GM12892 (cell line): Measurements from ENCODE around the gene NPFFR1.

ENCODE experiments used
- POLR2A ChIP-seq: IDR thresholded peaks from 2 replicates; pipeline ENCODE4 v1.6.1; 2011; ENCODE audit warnings: low read depth, low read length, control low read depth
- POLR2AphosphoS5 ChIP-seq: IDR thresholded peaks from 2 replicates; pipeline ENCODE4 v1.6.1; 2011; ENCODE audit warnings: low read depth, low read length, control low read depth
- TAF1 ChIP-seq: IDR thresholded peaks from 2 replicates; pipeline ENCODE4 v1.6.1; 2011; ENCODE audit warnings: low read depth, mild to moderate bottlenecking, control low read depth, low read length, borderline replicate concordance

DNA sequence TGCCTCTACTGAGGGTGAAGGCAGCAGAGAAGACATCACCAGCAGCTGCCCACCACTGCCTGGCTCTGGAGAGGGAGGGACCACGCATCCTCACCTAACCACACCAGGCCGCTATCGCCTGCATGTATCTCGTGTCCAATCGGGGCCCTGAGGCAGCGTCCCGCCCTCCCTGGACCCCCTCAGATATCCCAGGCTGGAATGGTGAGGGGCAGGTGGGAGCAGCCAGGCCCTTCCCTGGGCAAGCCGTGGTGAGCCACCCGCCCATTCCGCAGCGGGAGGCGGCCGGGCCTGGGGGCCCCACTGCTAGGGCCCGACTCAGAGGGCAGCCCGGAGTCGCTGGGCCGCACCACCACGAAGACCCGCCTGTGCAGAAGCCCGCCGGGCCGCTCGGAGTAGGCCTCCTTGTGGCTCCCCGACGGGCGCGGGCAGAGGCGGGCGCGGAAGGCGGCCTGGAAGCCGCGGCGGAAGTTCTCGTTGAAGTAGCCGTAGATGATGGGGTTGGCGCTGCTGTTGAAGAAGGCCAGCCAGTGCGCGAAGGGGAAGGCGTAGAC, 29.0 kb downstream of the NPFFR1 start:
- TF ChIP-seq POLR2A (no peak), POLR2AphosphoS5 (no peak), TAF1 (no peak)
